Rectal smooth muscle tissue (tissue), 1 donor: ENCODE results near the gene ANKDD1A.

Experiments used
- H3K27ac ChIP-seq: one replicate; pipeline ENCODE4 v1.7.0; 2013; ENCODE audit warnings: low read depth, low read length, inconsistent platforms
- H3K27me3 ChIP-seq: one replicate; pipeline ENCODE4 v1.7.0; 2013; ENCODE audit warnings: low read length; ENCODE audit not compliant: control insufficient read depth, insufficient read depth
- H3K36me3 ChIP-seq: one replicate; pipeline ENCODE4 v1.7.0; 2013; ENCODE audit warnings: low read length; ENCODE audit not compliant: control insufficient read depth, insufficient read depth
- H3K4me1 ChIP-seq: one replicate; pipeline ENCODE4 v1.7.0; 2013; ENCODE audit warnings: low read length; ENCODE audit not compliant: control insufficient read depth, insufficient read depth
- H3K4me3 ChIP-seq: one replicate; pipeline ENCODE4 v1.7.0; 2013; ENCODE audit warnings: low read length
- H3K9ac ChIP-seq: one replicate; pipeline ENCODE4 v1.7.0; 2013; ENCODE audit warnings: low read length

The ANKDD1A gene

DNA sequence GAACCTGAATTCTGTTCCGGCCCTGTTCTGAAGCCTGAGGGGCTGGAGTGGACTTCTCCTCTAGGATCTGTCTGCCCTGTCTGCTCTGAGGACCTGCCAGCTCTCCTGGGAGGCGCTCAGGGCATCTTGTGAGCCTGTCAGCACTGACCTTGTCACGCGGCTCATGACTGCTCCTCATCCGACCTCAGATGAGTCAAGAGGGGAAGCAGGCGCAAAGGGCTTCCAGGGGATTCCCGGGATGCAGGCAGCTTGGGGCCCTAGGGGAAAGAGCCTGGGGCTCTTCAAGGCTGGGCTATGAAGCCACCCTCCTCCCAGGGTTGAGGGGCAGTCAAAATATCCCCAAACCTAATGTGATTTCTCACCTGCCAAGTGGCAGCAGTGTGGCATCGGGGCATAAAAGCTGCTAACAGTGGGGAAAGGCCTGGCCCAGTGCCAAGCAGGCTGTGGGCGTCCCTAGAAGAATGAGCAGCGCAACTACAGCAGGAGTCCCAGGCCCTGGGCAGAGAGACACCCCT is 27.6 kb upstream of the ANKDD1A start:
- H3K9ac ChIP-seq, result no peak overlapping the region
- peaks cover 4% of the 10 kb centered on the region for H3K4me1 ChIP-seq

DNA sequence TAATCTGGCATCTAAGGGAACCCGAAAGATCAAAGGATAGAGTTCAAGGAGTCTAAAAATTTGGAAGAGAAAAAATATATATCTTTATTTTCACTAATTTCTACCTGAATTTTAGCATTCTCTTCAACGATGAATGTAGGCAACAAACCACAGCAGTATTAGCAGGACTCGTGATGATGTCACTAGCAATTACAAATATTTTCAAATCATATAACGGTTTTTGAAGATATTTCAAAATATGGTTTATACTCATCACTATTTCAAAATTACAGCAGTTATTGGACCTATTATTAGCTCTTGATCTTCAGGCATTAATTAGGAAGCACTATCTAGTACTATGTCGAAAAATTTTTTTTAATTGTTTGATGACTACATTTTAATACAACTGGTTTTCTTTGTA is 27.0 kb upstream of the ANKDD1A start:
- H3K4me1 ChIP-seq, result peaks cover 4% of the 10 kb centered on the region
- no peak overlapping the region for H3K4me3 ChIP-seq
- no peaks in the 10 kb centered on the region for H3K27me3 ChIP-seq
- H3K27ac ChIP-seq, result no peak overlapping the region
- H3K36me3 ChIP-seq, result no peaks in the 10 kb centered on the region
- H3K9ac ChIP-seq, result no peak overlapping the region

More for the DNA sequence above, 27.6 kb upstream of the ANKDD1A start:
- Histone ChIP-seq H3K4me3 (no peak overlapping the region), H3K36me3 (no peaks in the 10 kb centered on the region), H3K27me3 (no peaks in the 10 kb centered on the region), H3K27ac (peak overlapping the region; percentile 47)

DNA sequence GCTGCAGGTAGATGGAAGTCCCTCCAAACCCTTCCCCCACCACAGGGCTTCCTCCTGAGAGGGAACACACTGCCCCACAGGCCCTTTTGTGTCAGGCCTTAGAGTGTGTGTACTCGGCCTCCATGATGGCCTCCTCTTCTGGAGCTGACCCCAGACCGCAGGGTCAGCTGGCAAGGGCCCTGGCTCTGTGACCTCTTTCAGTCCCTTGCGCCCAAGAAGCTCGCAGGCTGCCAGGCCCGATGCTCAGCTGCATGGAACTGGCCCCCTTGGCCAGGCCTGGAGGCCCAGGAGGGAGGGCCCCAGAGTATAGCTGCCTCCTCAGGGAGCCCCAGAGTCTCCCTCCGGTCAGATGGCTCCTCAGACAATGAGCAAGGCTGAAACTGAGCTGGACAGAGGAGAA is 23.4 kb upstream of the ANKDD1A start:
- no peak overlapping the region for H3K27ac ChIP-seq
- H3K4me3 ChIP-seq, result no peak overlapping the region
- H3K36me3 ChIP-seq, result no peaks in the 10 kb centered on the region
- no peaks in the 10 kb centered on the region for H3K27me3 ChIP-seq
- H3K4me1 ChIP-seq, result peaks cover 4% of the 10 kb centered on the region
- H3K9ac ChIP-seq, result no peak overlapping the region

DNA sequence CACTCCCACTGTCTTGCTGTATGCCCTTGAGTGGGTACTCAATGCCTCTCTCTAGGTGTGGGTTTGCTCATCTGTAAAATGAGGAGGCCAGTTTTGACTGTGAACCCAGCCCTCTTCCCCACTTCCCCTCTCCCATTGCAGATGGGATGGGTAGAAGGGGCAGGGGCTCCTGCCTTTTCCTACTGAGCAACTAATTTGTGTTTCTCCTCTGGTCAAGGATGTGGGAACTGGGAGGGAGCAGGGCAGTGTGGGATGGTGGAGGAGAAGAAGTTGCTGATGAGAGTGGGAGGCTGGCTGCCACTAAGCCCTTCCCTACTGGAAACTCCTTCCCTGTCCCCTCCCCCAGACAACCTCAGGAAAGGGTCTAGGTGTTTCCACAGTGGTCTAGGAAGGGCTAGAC is 20.1 kb upstream of the ANKDD1A start:
- H3K4me1 ChIP-seq, result peaks cover 17% of the 10 kb centered on the region
- H3K9ac ChIP-seq, result no peak overlapping the region
- no peak overlapping the region for H3K4me3 ChIP-seq
- no peaks in the 10 kb centered on the region for H3K36me3 ChIP-seq
- no peaks in the 10 kb centered on the region for H3K27me3 ChIP-seq
- H3K27ac ChIP-seq, result no peak overlapping the region

DNA sequence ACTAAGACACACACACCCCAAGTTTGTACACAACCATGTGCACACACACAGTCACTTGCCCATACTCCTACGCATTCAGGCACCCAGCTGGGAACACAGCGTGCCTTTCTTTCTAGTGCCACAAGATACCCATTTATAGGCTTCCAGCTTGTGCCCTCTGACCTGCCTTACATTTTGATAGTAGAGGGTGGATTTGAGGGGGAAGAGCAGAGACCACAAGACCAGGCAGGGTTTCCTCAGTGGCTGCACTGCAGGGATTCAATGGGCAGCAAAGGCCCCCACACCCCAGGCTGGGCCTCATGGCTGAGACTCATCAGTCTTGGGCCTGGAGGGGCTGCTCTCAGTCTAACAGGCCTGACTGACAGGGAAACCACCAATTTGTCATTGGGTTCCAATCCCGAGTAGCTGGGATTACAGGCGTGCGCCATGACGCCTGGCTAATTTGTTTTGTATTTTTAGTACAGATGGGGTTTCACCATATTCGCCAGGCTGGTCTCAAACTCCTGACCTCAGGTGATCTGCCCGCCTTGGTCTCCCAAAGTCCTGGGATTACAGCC is 18.8 kb upstream of the ANKDD1A start:
- Histone ChIP-seq H3K9ac (no peak overlapping the region), H3K36me3 (no peaks in the 10 kb centered on the region), H3K4me3 (peak overlapping the region; percentile 26), H3K27ac (peak overlapping the region; percentile 83), H3K27me3 (no peaks in the 10 kb centered on the region), H3K4me1 (peaks cover 17% of the 10 kb centered on the region)

DNA sequence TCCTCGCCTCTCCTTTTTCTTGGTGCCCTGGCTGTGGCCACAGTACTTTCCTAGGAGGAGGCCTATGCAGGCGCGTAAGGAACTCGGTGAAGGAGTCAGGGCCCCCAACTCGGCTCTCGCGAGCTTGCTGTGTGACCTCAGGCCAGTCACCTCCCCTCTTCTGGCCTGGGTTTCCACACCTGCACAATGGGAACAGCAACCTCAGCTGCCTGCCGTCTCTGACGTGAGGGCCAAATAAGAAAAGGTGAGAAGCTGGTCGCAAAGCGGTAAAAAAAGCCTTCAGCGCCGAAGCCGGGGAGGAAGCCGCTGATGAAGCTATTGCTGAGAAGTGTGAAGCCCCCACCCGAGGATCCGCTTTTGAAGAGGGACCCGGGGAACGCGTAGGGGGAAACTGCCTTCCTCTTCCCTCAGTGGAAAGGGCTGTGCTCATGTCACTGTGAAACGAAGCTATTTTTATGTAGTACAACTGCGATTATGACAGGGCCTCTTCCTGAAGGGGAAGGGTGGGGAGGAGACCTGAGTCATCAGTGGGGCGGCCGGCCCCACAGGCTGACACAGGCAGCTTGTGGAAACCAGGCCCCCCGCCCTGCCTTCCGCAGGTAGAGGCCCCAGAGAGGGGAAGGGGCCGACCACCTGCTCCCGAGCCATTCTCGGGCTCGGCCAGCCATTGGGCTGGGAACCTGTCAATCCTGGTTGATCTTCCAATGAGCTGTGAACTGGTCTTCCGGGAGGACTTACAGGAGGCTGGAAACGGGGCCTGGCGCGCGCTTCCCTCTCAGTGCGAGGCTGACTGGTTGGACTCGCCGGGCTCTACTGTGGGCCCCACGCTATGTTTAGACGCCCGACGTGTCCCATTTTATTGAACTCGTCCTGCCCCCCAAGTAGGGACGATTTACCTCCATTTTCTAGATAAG is 18.0 kb upstream of the ANKDD1A start:
- peak overlapping the region; percentile 32 for H3K9ac ChIP-seq
- no peaks in the 10 kb centered on the region for H3K36me3 ChIP-seq
- H3K27ac ChIP-seq, result peak overlapping the region; percentile 83
- peak overlapping the region; percentile 60 for H3K4me3 ChIP-seq
- peaks cover 17% of the 10 kb centered on the region for H3K4me1 ChIP-seq
- H3K27me3 ChIP-seq, result no peaks in the 10 kb centered on the region

DNA sequence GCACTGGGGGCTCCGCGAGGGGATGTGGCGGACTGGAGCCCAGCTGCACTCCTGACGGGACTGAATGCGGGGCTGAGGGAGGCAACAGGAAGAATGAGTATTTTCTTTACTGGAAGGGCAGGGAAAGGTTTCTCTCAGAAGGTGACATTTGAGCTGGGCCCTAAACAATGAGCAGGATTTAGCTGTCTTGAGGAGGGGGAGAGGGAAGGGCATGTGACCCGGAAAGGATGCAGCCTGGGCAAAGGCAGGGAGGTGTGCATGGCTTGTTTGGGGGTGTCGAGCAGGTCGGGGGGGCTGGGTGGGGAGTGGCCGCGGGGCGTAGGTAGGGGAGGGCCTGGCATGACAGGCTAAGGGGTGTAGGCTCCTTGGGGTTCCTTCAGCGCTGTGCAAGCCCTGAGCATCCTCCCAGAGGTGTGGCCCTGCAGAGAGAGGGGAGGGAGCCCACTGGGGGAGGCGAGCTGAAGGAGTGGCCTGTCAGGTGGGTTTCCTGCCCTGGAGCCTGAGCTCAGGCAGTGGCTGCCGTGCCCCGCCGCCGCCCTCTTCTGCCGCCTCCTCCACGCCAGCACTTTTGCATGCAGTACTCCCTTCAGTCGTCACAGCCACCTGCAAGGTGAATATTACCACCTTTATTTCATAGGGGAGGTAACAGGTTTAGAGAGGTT is 17.2 kb upstream of the ANKDD1A start:
- H3K36me3 ChIP-seq, result no peaks in the 10 kb centered on the region
- peak overlapping the region; percentile 60 for H3K4me3 ChIP-seq
- H3K27me3 ChIP-seq, result no peaks in the 10 kb centered on the region
- peaks cover 17% of the 10 kb centered on the region for H3K4me1 ChIP-seq
- peak overlapping the region; percentile 83 for H3K27ac ChIP-seq
- peak overlapping the region; percentile 38 for H3K9ac ChIP-seq

DNA sequence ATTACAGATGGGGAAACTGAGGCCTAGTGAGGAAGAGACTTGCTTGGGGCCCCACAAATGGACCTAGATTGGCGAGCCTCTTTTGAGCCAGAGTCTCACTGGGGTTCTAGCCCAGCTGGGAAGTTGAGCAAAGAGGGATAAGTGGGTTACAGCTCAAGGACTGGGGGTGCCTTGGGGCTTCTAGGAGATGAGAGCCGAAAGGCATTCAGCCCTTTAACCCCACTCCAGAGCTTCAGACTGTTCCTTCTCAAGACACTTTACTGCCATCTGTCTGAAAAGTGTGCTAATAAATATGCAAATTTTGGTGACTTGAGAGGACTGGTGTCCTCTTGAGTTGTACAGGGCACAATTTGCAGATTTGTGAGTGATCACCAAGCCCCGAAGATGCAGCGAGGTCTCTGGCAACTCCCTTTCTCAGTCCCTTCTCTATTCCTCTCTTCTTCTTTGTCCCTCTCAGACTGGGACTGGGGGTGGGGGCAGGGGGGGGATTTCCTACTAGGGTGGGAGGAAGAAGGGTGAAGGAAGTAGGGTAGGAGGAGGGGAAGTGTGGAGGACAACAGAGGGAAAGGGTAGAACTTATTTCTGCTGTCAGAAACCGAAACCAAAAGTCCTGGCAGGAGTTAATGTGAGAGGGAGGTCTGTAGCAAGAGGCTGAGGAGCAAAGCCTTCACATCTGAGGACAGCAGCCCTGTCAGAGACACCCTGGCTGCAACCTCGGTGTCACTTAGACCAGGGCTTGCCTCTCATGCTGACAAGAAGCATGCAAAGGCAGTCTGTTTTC is 16.2 kb upstream of the ANKDD1A start:
- peaks cover 17% of the 10 kb centered on the region for H3K4me1 ChIP-seq
- no peaks in the 10 kb centered on the region for H3K27me3 ChIP-seq
- H3K36me3 ChIP-seq, result no peaks in the 10 kb centered on the region
- no peak overlapping the region for H3K9ac ChIP-seq
- peak overlapping the region; percentile 32 for H3K4me3 ChIP-seq
- peak overlapping the region; percentile 62 for H3K27ac ChIP-seq

DNA sequence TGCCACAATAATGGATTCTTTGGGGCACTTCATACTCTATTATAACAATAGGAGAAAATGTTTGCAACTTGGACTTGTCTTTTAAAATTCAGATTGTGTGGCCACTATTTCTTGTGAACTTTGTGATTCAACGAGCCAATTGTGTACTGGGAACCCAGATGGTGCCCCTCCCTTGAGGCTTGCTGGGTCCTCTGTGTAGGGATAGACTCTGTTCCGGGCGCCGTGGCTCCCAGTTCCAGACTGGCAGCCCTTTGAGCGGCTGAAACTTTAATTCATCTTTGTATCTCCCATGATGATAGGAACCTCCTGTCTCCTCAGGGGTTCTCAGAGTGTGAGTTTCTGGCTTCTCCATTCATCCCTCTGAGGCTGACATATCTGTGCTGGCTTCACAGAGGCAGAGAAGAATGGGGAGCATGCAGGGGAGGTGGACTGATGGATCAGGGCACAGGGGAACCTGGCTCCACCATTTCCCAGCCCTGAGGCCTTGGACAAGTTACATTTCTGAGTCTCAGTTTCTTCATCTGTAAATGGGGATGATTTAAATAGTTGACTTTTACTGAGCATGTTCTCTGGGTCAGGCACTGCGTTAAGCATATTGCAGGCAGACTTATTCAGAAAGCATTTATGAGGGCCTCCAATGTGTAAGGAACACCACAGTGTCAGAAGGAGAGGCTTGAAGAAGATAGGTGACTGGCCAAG is 15.2 kb upstream of the ANKDD1A start:
- Histone ChIP-seq H3K27ac (no peak overlapping the region), H3K4me1 (peaks cover 17% of the 10 kb centered on the region), H3K4me3 (no peak overlapping the region), H3K27me3 (no peaks in the 10 kb centered on the region), H3K9ac (no peak overlapping the region), H3K36me3 (no peaks in the 10 kb centered on the region)

DNA sequence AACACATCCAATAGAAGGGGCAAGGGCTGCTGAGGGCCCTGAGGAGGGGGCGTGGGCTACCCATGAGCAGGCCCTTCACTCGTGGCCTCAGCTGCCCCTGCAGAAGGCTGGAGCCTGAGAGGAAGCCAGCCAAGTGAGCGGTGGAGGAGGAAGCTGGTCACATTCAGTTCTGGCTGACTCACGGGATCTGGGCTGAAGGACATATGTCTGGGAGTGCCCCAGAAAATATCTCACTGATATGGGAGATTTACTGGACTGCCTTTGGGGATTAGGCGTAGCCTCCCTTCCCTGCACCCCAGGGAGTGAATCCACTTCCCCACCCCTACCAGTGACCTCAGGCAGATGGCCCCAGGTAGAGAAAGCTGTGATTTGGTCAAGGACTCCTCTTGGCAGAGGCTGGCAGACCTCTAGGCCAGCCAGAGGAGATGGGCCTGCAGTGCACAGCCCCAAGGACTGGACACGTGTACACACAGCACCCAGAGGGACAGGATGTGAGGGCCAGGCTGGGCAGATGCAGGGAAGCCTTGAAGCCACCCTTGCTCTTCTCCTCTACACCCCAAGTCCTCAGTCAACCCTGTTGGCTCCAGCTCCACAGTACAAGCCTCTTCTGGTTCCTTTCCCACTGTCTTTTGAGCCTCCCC is 14.2 kb upstream of the ANKDD1A start:
- peaks cover 17% of the 10 kb centered on the region for H3K4me1 ChIP-seq
- no peak overlapping the region for H3K4me3 ChIP-seq
- H3K36me3 ChIP-seq, result no peaks in the 10 kb centered on the region
- H3K27me3 ChIP-seq, result no peaks in the 10 kb centered on the region
- no peak overlapping the region for H3K9ac ChIP-seq
- H3K27ac ChIP-seq, result peak overlapping the region; percentile 56

DNA sequence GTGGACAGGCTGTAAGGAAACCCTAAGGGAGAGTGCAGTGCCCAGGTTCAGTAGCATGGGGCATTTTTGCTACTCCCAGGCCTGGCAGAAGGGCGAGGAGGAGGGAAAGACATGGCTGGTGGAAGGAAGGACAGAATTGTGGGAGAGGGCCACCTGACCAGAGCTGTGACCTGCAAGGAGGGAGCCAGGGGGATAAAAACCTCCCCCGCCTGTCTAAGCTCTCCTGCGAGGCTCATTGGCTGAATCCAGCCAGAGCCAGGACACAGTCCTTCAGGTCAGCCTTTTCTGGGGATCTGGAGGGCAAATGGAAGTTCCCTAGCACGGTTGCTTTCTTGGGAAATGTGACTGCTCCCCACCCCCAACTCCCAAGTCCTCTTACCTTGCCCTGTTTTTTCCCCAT is 13.3 kb upstream of the ANKDD1A start:
- H3K4me1 ChIP-seq, result peaks cover 17% of the 10 kb centered on the region
- no peak overlapping the region for H3K9ac ChIP-seq
- H3K36me3 ChIP-seq, result no peaks in the 10 kb centered on the region
- no peak overlapping the region for H3K27ac ChIP-seq
- no peak overlapping the region for H3K4me3 ChIP-seq
- no peaks in the 10 kb centered on the region for H3K27me3 ChIP-seq
